Measurements from ENCODE around the gene GPLD1.
"Not testable (repeated sequence)": the region's sequence is repeated elsewhere in the genome, so short reads cannot be mapped to it uniquely, and the experiment has no call there.

Gene GPLD1

DNA sequence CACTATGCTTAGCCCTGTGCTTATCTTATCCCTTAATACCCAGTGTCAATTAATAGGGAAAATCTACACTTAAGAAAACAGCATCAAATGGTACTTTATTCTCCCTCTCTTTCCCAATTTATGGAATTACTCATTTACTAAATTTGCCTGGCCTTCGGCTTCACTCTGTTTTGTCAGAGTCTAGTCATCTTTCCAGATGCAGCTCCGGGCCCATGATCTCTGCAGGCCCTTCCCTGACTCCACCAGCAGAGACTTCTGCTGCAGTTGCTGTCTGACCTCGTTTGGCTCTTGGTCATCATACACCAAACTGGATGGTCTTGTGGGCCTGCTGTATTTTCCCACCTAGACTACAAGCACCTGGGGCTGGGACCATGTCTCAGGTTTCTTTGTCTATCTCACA, 59.3 kb downstream of the GPLD1 start:
- TF ChIP-seq SUZ12 (IDR thresholded peaks at IDR 0.05; ENCODE audit: extremely low read depth, insufficient read depth, insufficient read length), result no peak
- no peak for TF ChIP-seq ZNF274 (IDR thresholded peaks at IDR 0.05; ENCODE audit: low read depth, low read length)
- TF ChIP-seq YY1 (IDR thresholded peaks at IDR 0.05; ENCODE audit: insufficient read depth, insufficient read length), result no peak
- Histone ChIP-seq H3K36me3 (ENCODE audit: insufficient read depth, insufficient read length, low read length) (peaks cover 14% of the 10 kb centered on the region), H3K9me3 (ENCODE audit: insufficient read depth, low read length) (0 out of 2 replicates have a peak, but pooled peaks cover 5% of the 10 kb centered on the region), H3K4me3 (ENCODE audit: insufficient read length, low read depth) (no peak overlapping the region), H3K9ac (ENCODE audit: insufficient read length, low read depth) (no peak overlapping the region), H3K4me1 (ENCODE audit: insufficient read depth, insufficient read length) (peaks cover 2% of the 10 kb centered on the region), H3K27me3 (ENCODE audit: insufficient read depth, insufficient read length) (no peaks in the 10 kb centered on the region)
- DNase-seq (ENCODE audit: low read depth, low spot score), result no peak

DNA sequence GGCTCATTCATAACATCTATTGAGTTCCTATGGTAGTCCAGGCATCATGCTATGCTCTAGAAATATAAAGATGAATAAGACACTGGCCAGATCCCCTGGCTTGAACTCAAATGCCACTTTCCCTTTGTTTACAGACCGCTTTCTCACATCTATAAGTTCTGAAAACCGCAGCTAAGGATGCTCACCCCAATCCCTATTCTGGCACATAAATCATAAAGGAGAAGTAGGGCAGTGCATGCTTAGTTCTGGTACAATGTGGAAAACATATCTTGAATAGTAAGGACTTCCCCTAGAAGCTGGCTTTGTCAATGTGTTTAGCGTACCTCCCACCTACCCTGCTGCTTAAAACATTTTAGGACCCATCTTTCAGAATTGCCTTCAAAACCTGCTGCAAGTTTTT, 60.2 kb downstream of the GPLD1 start:
- Histone ChIP-seq H3K4me1 (ENCODE audit: insufficient read depth, insufficient read length) (peaks cover 2% of the 10 kb centered on the region), H3K27me3 (ENCODE audit: insufficient read depth, insufficient read length) (no peaks in the 10 kb centered on the region), H3K9ac (ENCODE audit: insufficient read length, low read depth) (no peak overlapping the region), H3K9me3 (ENCODE audit: insufficient read depth, low read length) (0 out of 2 replicates have a peak, but pooled peaks cover 5% of the 10 kb centered on the region), H3K36me3 (ENCODE audit: insufficient read depth, insufficient read length, low read length) (peaks cover 23% of the 10 kb centered on the region), H3K4me3 (ENCODE audit: insufficient read length, low read depth) (no peak overlapping the region)
- TF ChIP-seq YY1 (IDR thresholded peaks at IDR 0.05; ENCODE audit: insufficient read depth, insufficient read length) (no peak), ZNF274 (IDR thresholded peaks at IDR 0.05; ENCODE audit: low read depth, low read length) (no peak), SUZ12 (IDR thresholded peaks at IDR 0.05; ENCODE audit: extremely low read depth, insufficient read depth, insufficient read length) (no peak)
- DNase-seq (ENCODE audit: low read depth, low spot score), result no peak

DNA sequence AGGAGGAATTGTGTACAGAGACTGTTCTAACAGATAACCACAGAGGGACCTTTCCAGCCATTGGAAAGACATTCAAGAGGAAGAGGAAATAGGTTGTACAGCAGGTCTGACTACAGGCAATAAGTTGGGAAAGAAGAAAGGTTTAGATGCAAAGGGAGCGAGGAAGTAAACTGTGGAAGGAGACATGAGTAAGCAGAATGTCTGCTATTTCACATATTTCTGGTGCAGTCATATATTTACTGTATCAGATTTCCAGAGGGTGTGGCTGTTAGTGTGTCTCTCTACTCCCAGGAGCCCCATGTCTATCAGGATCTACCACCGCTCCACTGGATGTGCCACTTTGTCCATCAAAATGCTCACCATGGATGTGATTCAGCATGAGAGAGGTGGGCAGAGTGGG, 60.8 kb downstream of the GPLD1 start:
- TF ChIP-seq SUZ12 (IDR thresholded peaks at IDR 0.05; ENCODE audit: extremely low read depth, insufficient read depth, insufficient read length) (no peak), ZNF274 (IDR thresholded peaks at IDR 0.05; ENCODE audit: low read depth, low read length) (no peak), YY1 (IDR thresholded peaks at IDR 0.05; ENCODE audit: insufficient read depth, insufficient read length) (no peak)
- Histone ChIP-seq H3K9me3 (ENCODE audit: insufficient read depth, low read length) (0 out of 2 replicates have a peak, but pooled peaks cover 5% of the 10 kb centered on the region), H3K36me3 (ENCODE audit: insufficient read depth, insufficient read length, low read length) (peaks cover 28% of the 10 kb centered on the region), H3K9ac (ENCODE audit: insufficient read length, low read depth) (no peak overlapping the region), H3K4me1 (ENCODE audit: insufficient read depth, insufficient read length) (peaks cover 2% of the 10 kb centered on the region), H3K4me3 (ENCODE audit: insufficient read length, low read depth) (no peak overlapping the region), H3K27me3 (ENCODE audit: insufficient read depth, insufficient read length) (no peaks in the 10 kb centered on the region)
- DNase-seq (ENCODE audit: low read depth, low spot score), result no peak

DNA sequence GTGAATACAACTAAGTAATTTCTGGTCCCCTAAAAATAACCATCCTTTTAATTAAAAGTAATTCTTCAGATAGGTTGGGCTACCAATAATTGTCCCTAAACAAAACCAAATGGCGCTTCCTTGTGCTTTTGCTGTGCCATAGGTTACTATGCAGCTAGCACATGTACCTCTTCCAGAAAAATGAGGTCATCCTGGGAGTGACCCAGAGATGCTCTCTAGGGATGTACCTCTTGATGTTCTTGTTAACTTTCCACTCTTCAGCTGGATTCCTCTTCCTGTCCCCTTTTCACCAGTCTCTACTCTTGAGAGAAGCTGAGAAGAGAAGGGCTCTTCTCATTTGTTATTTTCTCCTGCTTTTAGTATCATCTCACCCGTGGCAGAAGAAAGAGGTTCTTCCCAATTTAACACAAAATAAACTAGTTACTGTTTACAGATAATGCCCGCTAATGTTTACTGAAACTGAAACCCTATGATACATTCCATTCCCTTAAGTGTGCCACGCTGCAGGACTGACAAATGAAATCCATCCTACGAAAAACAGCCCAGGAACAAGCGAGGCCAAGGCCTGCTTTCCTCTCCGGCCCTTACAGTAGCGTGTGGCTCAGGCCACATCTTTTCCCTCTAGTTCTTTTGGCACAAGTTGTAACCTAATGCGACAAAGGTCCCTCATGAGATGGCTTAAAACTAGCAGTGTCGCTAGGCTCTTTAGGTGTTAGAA, 62.5 kb downstream of the GPLD1 start:
- H3K4me1 ChIP-seq (ENCODE audit: insufficient read depth, insufficient read length), result no peaks in the 10 kb centered on the region
- H3K4me3 ChIP-seq (ENCODE audit: insufficient read length, low read depth), result no peak overlapping the region
- no peaks in the 10 kb centered on the region for H3K27me3 ChIP-seq (ENCODE audit: insufficient read depth, insufficient read length)
- peaks cover 45% of the 10 kb centered on the region for H3K36me3 ChIP-seq (ENCODE audit: insufficient read depth, insufficient read length, low read length)
- no peak for DNase-seq (ENCODE audit: low read depth, low spot score)
- H3K9ac ChIP-seq (ENCODE audit: insufficient read length, low read depth), result no peak overlapping the region
- no peak for TF ChIP-seq YY1 (IDR thresholded peaks at IDR 0.05; ENCODE audit: insufficient read depth, insufficient read length)
- TF ChIP-seq SUZ12 (IDR thresholded peaks at IDR 0.05; ENCODE audit: extremely low read depth, insufficient read depth, insufficient read length), result no peak
- no peak for TF ChIP-seq ZNF274 (IDR thresholded peaks at IDR 0.05; ENCODE audit: low read depth, low read length)
- H3K9me3 ChIP-seq (ENCODE audit: insufficient read depth, low read length), result 0 out of 2 replicates have a peak, but pooled peaks cover 5% of the 10 kb centered on the region

DNA sequence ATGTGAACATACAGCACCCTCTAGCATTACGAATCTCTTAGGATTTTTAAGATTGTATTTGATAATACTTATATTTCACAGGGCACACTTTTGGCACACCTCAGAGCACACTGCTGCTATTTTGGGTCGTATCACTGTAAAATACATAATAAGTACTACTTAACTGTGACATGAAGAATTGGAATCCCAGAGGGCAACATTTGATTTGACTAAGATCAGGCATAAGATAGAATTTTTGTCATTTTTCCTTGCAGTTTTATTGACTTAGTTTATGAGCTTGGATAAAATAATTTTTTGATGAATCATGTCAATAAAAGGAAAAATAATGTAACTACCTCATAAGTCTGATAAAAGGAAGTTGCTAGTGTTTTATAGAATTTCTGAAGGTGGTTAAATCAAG, 64.3 kb downstream of the GPLD1 start:
- Histone ChIP-seq H3K27me3 (ENCODE audit: insufficient read depth, insufficient read length) (no peaks in the 10 kb centered on the region), H3K36me3 (ENCODE audit: insufficient read depth, insufficient read length, low read length) (peaks cover 60% of the 10 kb centered on the region), H3K4me1 (ENCODE audit: insufficient read depth, insufficient read length) (no peaks in the 10 kb centered on the region), H3K9me3 (ENCODE audit: insufficient read depth, low read length) (no peaks in the 10 kb centered on the region), H3K4me3 (ENCODE audit: insufficient read length, low read depth) (no peak overlapping the region), H3K9ac (ENCODE audit: insufficient read length, low read depth) (no peak overlapping the region)
- no peak for DNase-seq (ENCODE audit: low read depth, low spot score)
- no peak for TF ChIP-seq YY1 (IDR thresholded peaks at IDR 0.05; ENCODE audit: insufficient read depth, insufficient read length)
- no peak for TF ChIP-seq SUZ12 (IDR thresholded peaks at IDR 0.05; ENCODE audit: extremely low read depth, insufficient read depth, insufficient read length)
- no peak for TF ChIP-seq ZNF274 (IDR thresholded peaks at IDR 0.05; ENCODE audit: low read depth, low read length)

DNA sequence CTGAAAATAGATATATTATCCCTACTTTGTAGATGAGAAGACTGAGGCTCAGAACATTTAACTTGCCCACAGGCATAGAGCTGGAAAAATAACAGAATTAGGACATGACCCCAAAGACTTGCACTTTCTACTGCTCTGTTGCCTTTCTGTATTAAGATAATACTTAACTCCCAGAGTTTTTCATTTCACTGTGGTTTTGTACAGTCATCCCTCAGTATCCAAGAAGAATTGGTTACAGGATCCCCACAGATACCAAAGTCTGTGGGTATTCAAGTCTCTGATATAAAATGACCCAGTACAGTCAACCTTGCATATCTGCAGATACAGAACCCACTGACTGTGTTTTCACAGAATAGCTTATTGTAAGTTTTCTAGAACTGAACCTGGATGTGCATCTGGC, 69.9 kb downstream of the GPLD1 start:
- Histone ChIP-seq H3K4me1 (ENCODE audit: insufficient read depth, insufficient read length) (no peaks in the 10 kb centered on the region), H3K27me3 (ENCODE audit: insufficient read depth, insufficient read length) (no peaks in the 10 kb centered on the region), H3K36me3 (ENCODE audit: insufficient read depth, insufficient read length, low read length) (peaks cover 94% of the 10 kb centered on the region), H3K9me3 (ENCODE audit: insufficient read depth, low read length) (no peaks in the 10 kb centered on the region), H3K4me3 (ENCODE audit: insufficient read length, low read depth) (no peak overlapping the region), H3K9ac (ENCODE audit: insufficient read length, low read depth) (no peak overlapping the region)
- DNase-seq (ENCODE audit: low read depth, low spot score), result no peak
- TF ChIP-seq SUZ12 (IDR thresholded peaks at IDR 0.05; ENCODE audit: extremely low read depth, insufficient read depth, insufficient read length) (no peak), YY1 (IDR thresholded peaks at IDR 0.05; ENCODE audit: insufficient read depth, insufficient read length) (no peak), ZNF274 (IDR thresholded peaks at IDR 0.05; ENCODE audit: low read depth, low read length) (no peak)

DNA sequence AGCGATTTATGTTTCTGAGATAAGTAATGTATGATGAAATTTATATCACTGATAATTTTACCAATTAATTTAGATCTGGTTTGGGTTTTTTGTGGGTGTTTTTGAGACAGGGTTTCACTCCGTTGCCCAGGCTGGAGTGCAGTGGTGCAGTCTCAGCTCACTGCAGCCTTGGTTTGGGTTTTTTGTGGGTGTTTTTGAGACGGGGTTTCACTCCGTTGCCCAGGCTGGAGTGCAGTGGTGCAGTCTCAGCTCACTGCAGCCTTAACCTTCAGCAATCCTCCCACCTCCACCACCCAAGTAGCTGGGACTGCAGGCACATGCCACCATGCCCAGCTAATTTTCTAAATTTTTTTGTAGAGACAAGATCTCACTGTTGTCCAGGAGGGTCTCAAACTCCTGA, 73.6 kb downstream of the GPLD1 start:
- Histone ChIP-seq H3K4me3 (ENCODE audit: insufficient read length, low read depth) (no peak overlapping the region), H3K4me1 (ENCODE audit: insufficient read depth, insufficient read length) (no peaks in the 10 kb centered on the region), H3K27me3 (ENCODE audit: insufficient read depth, insufficient read length) (no peaks in the 10 kb centered on the region), H3K9ac (ENCODE audit: insufficient read length, low read depth) (no peak overlapping the region), H3K9me3 (ENCODE audit: insufficient read depth, low read length) (no peaks in the 10 kb centered on the region; the same call in 1 of the 2 replicates), H3K36me3 (ENCODE audit: insufficient read depth, insufficient read length, low read length) (peaks cover 87% of the 10 kb centered on the region)
- no peak for TF ChIP-seq YY1 (IDR thresholded peaks at IDR 0.05; ENCODE audit: insufficient read depth, insufficient read length)
- no peak for TF ChIP-seq ZNF274 (IDR thresholded peaks at IDR 0.05; ENCODE audit: low read depth, low read length)
- TF ChIP-seq SUZ12 (IDR thresholded peaks at IDR 0.05; ENCODE audit: extremely low read depth, insufficient read depth, insufficient read length), result no peak
- no peak for DNase-seq (ENCODE audit: low read depth, low spot score)

DNA sequence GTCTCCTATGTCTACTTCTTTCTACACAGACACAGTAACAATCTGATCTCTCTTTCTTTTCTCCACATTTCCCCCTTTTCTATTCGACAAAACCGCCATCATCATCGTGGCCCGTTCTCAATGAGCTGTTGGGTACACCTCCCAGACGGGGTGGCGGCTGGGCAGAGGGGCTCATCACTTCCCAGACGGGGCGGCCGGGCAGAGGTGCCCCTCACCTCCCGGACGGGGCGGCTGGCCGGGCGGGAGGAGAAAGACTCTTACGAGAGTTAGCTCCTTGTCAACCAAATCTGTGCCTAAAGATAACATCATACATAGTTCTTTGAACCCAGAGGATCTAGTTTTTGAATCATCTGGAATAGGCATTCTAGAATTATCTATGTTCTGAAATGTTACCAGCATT, 74.8 kb downstream of the GPLD1 start:
- not testable (repeated sequence) for H3K27me3 ChIP-seq (ENCODE audit: insufficient read depth, insufficient read length); H3K4me3 ChIP-seq (ENCODE audit: insufficient read length, low read depth); H3K9me3 ChIP-seq (ENCODE audit: insufficient read depth, low read length); H3K9ac ChIP-seq (ENCODE audit: insufficient read length, low read depth); H3K4me1 ChIP-seq (ENCODE audit: insufficient read depth, insufficient read length); DNase-seq (ENCODE audit: low read depth, low spot score)
- peaks cover 86% of the 10 kb centered on the region for H3K36me3 ChIP-seq (ENCODE audit: insufficient read depth, insufficient read length, low read length)

Measured in NT2/D1 (cell line).